Stomach (tissue), 9 donors: Measurements from ENCODE around the gene TEX48. TPM values are rescaled to one million over a fixed set of nuclear protein-coding genes. Genes with fewer than 3 reads are reported as not detected.
A peak's percentile ranks its signal among the peaks of the same experiment; 100 is the strongest.

Experiments used
- DNase-seq, 2 donors: peaks; one replicate each; pipeline versions ENCODE4 v3.0.0 to v3.0.0-alpha.2; 2013 to 2019
- H3K27ac ChIP-seq, 5 donors: fragments of 200-600 bp in 4 of 5; sonication (generic) in 4 of 5; one replicate each; pipeline ENCODE4 v1.5.1; 2013 to 2019; ENCODE audit warnings: mild to moderate bottlenecking in 1 of 5, moderate library complexity in 1 of 5
- H3K27me3 ChIP-seq, 3 donors: fragments of 200-600 bp; sonication (generic); one replicate each; pipeline ENCODE4 v1.5.1; 2017 to 2019; ENCODE audit warnings: mixed run types in 1 of 3
- H3K36me3 ChIP-seq, 4 donors: fragments of 200-600 bp; sonication (generic); 1 replicate in 3 of 4; 2 replicates in 1 of 4; pipeline ENCODE4 v1.5.1; 2016 to 2019
- H3K4me1 ChIP-seq, 4 donors: fragments of 200-600 bp; sonication (generic); one replicate each; pipeline ENCODE4 v1.5.1; 2016 to 2019
- H3K4me3 ChIP-seq, 4 donors: fragments of 200-600 bp; sonication (generic) in 3 of 4; one replicate each; pipeline ENCODE4 v1.5.1; 2016 to 2019; ENCODE audit warnings: mild to moderate bottlenecking in 1 of 4
- H3K9me3 ChIP-seq, 4 donors: fragments of 200-600 bp; sonication (generic); one replicate each; pipeline ENCODE4 v1.5.1; 2016 to 2019
- CTCF ChIP-seq, 7 experiments: fragments of 450-650 bp in 4 of 7; fragments of 200-600 bp in 3 of 7; sonication (generic) in 3 of 7; IDR thresholded peaks; one replicate each; pipeline ENCODE4 v1.5.1; 2016 to 2019; ENCODE audit warnings: antibody characterized with exemption in 7 of 7, control low read depth in 2 of 7, mild to moderate bottlenecking in 1 of 7
- EP300 ChIP-seq: sonication (generic); formaldehyde crosslinking; IDR thresholded peaks from one replicate; pipeline ENCODE4 v1.6.1; 2017; ENCODE audit warnings: antibody characterized with exemption
- POLR2A ChIP-seq, 4 donors: fragments of 450-650 bp; IDR thresholded peaks; one replicate each; pipeline ENCODE4 v1.6.1; 2016; ENCODE audit warnings: antibody characterized with exemption in 4 of 4, control low read depth in 2 of 4, mild to moderate bottlenecking in 1 of 4, moderate library complexity in 1 of 4
- POLR2AphosphoS5 ChIP-seq, 3 donors: sonication (generic); formaldehyde crosslinking; IDR thresholded peaks; one replicate each; pipeline ENCODE4 v1.6.1; 2016; ENCODE audit warnings: antibody characterized with exemption in 3 of 3
- WGBS, 5 donors: extraction: QIAGEN DNeasy Blood & Tissue Kit in 3 of 5; methylation state at CpG; one replicate each; pipeline versions ENCODE4 v1.1.5 to v1.1.7; 2013 to 2018; 5-methylcytosine and 5-hydroxymethylcytosine counted together
- intact Hi-C: fragments of 100-400 bp; cut with DNase I; formaldehyde crosslinking; loops from one replicate; pipeline ENCODE4 v1.15.1; 2023; ENCODE audit warnings: low total_unique reads
- polyA plus RNA-seq, 3 donors: library from polyadenylated mRNA; stranded (reverse); fragments of 200-250 nt; gene quantifications; one replicate each; pipeline ENCODE4 v1.2.3, GENCODE V29; 2013
- total RNA-seq, 5 donors: library from RNA; depleted of rRNA; stranded (reverse); fragments of >200 nt; gene quantifications; one replicate each; pipeline versions ENCODE4 v1.1.0 to v1.2.3, GENCODE V29; 2014 to 2016
- donor health status: healthy with polysubstance abuse.
- donor health status: Bipolar disorder and iron deficiency.
- donor health status: healthy.

Gene TEX48
- total and polyA plus RNA-seq, 8 donors: not detected

GRCh38 chr9:114694719-114695269 is 12.8 kb upstream of the TEX48 start:
- Histone ChIP-seq H3K4me3 (no peak overlapping the region), H3K27me3 (no peaks in the 10 kb centered on the region), H3K9me3 (no peaks in the 10 kb centered on the region), H3K27ac (no peak overlapping the region), H3K36me3 (no peaks in the 10 kb centered on the region), H3K4me1 (no peaks in the 10 kb centered on the region)
- no peak for DNase-seq
- intact Hi-C loops: no loop called here
- TF ChIP-seq POLR2A (IDR thresholded peaks at IDR 0.05) (no peak), CTCF (IDR thresholded peaks at IDR 0.05) (no peak), EP300 (no peak), POLR2AphosphoS5 (IDR thresholded peaks at IDR 0.05) (no peak)
- WGBS, 5 donors: 81 to 92% (median 90%) methylated on average over 6 of the region's 6 CpGs

- intact Hi-C loops: no loop called here
- no peak for DNase-seq
- 76 to 95% (median 91%) methylated on average over 2 of the region's 2 CpGs for WGBS, 5 donors
- H3K36me3 ChIP-seq: no peaks in the 10 kb centered on the region
- H3K9me3 ChIP-seq: no peaks in the 10 kb centered on the region
- no peaks in the 10 kb centered on the region for H3K27me3 ChIP-seq
- H3K4me3 ChIP-seq: no peak overlapping the region
- no peak for TF ChIP-seq CTCF (IDR thresholded peaks at IDR 0.05)
- TF ChIP-seq EP300: no peak
- no peak for TF ChIP-seq POLR2AphosphoS5 (IDR thresholded peaks at IDR 0.05)
- no peak for TF ChIP-seq POLR2A (IDR thresholded peaks at IDR 0.05)
- no peaks in the 10 kb centered on the region for H3K4me1 ChIP-seq
- no peak overlapping the region for H3K27ac ChIP-seq
These were observed 12.2 kb upstream of the TEX48 start for GRCh38 chr9:114694146-114694545.

- peak in 1 of 2 donors; percentile 24 for DNase-seq
- Histone ChIP-seq H3K27me3 (no peaks in the 10 kb centered on the region), H3K9me3 (no peaks in the 10 kb centered on the region), H3K36me3 (no peaks in the 10 kb centered on the region), H3K27ac (no peak overlapping the region), H3K4me3 (no peak overlapping the region), H3K4me1 (no peaks in the 10 kb centered on the region)
- TF ChIP-seq EP300 (no peak), POLR2AphosphoS5 (IDR thresholded peaks at IDR 0.05) (no peak), CTCF (IDR thresholded peaks at IDR 0.05) (no peak), POLR2A (IDR thresholded peaks at IDR 0.05) (no peak)
- intact Hi-C loops: no loop called here
- 22 to 75% (median 43%) methylated on average over 2 of the region's 2 CpGs for WGBS, 5 donors
These were observed 11.4 kb upstream of the TEX48 start for GRCh38 chr9:114693248-114693855.

- Histone ChIP-seq H3K27ac (no peak overlapping the region), H3K4me1 (no peaks in the 10 kb centered on the region), H3K9me3 (no peaks in the 10 kb centered on the region), H3K36me3 (no peaks in the 10 kb centered on the region), H3K4me3 (no peak overlapping the region), H3K27me3 (no peaks in the 10 kb centered on the region)
- no peak for DNase-seq
- no peak for TF ChIP-seq EP300
- no peak for TF ChIP-seq CTCF (IDR thresholded peaks at IDR 0.05)
- intact Hi-C loops: no loop called here
These were observed 9.9 kb upstream of the TEX48 start for GRCh38 chr9:114691956-114692295.
